PC-3 (cell line): ENCODE data around the gene RND3. TPM values are rescaled to one million over a fixed set of nuclear protein-coding genes. Genes with fewer than 3 reads are reported as not detected.
A peak's percentile ranks its signal among the peaks of the same experiment; 100 is the strongest.

Experiments used
- ATAC-seq: fragments of 200-7000 bp; cut with Tn5 transposase; 2 replicates; pipeline ENCODE4 v1.9.1; 2020; ENCODE audit warnings: mild to moderate bottlenecking, moderate library complexity
- BruUV-seq: library from RNA; stranded (reverse); fragments of 400-500 nt; replicated peaks from 2 replicates; lab custom pipeline; 2021; lab: Mats Ljungman, UMichigan
- CTCF ChIA-PET: fragments of 300-600 bp; sonication (Branson Sonifier 250); formaldehyde crosslinking; loops from one replicate; lab custom pipeline; 2022; ENCODE audit warnings: antibody characterized with exemption; lab: Charles Lee
- POLR2A ChIA-PET: fragments of 300-600 bp; sonication (Branson Sonifier 250); formaldehyde crosslinking; loops from one replicate; lab custom pipeline; 2022; ENCODE audit warnings: antibody characterized with exemption; ENCODE audit not compliant: unreplicated experiment; lab: Charles Lee
- DNase-seq: peaks from one replicate; pipeline ENCODE4 v3.0.0-alpha.2; 2015
- H2AFZ ChIP-seq: fragments of 300-600 bp; sonication (generic); 2 replicates; pipeline ENCODE4 v1.6.0; 2016; ENCODE audit warnings: antibody characterized with exemption, low read length
- H3F3A ChIP-seq: fragments of 300-600 bp; sonication (generic); one replicate; pipeline ENCODE4 v1.6.0; 2017; ENCODE audit warnings: antibody characterized with exemption, low read length, control low read depth, mild to moderate bottlenecking; ENCODE audit not compliant: unreplicated experiment
- H3K27ac ChIP-seq: fragments of 300-600 bp; sonication (generic); 2 replicates; pipeline ENCODE4 v1.5.1; 2016; ENCODE audit warnings: mild to moderate bottlenecking, low read length
- H3K27me3 ChIP-seq: fragments of 300-600 bp; sonication (generic); 2 replicates; pipeline ENCODE4 v1.6.1; 2016; ENCODE audit warnings: low read length, mixed read lengths
- H3K36me3 ChIP-seq: fragments of 300-600 bp; sonication (generic); 2 replicates; pipeline ENCODE4 v1.6.1; 2016; ENCODE audit warnings: low read depth, mixed run types, low read length, mixed read lengths
- H3K4me1 ChIP-seq: fragments of 300-600 bp; sonication (generic); 2 replicates; pipeline ENCODE4 v1.5.1; 2016; ENCODE audit warnings: low read length; ENCODE audit not compliant: insufficient read depth
- H3K4me2 ChIP-seq: fragments of 300-600 bp; sonication (generic); 2 replicates; pipeline ENCODE4 v1.6.0; 2016; ENCODE audit warnings: low read length
- H3K4me3 ChIP-seq: fragments of 300-600 bp; sonication (generic); 2 replicates; pipeline ENCODE4 v1.5.1; 2016; ENCODE audit warnings: mild to moderate bottlenecking, low read length, mixed read lengths
- H3K79me2 ChIP-seq: fragments of 300-600 bp; sonication (generic); 2 replicates; pipeline ENCODE4 v1.6.1; 2017; ENCODE audit warnings: low read length, mixed read lengths
- H3K9ac ChIP-seq: fragments of 300-600 bp; sonication (generic); 2 replicates; pipeline ENCODE4 v1.6.0; 2016; ENCODE audit warnings: mild to moderate bottlenecking, low read length
- H3K9me2 ChIP-seq: fragments of 300-600 bp; sonication (generic); replicated peaks from 2 replicates; pipeline ENCODE4 v1.6.1; 2016; ENCODE audit warnings: mixed run types, low read length, mixed read lengths
- H3K9me3 ChIP-seq: fragments of 300-600 bp; sonication (generic); 2 replicates; pipeline ENCODE4 v1.6.1; 2016; ENCODE audit warnings: low read length, mixed read lengths
- H4K20me1 ChIP-seq: fragments of 300-600 bp; sonication (generic); 2 replicates; pipeline ENCODE4 v1.6.1; 2016; ENCODE audit warnings: low read length, mixed read lengths
- EZH2 ChIP-seq: fragments of 300-600 bp; sonication (generic); IDR thresholded peaks from one replicate; pipeline ENCODE4 v1.6.1; 2017; ENCODE audit warnings: antibody characterized with exemption, mild to moderate bottlenecking, low read length; ENCODE audit not compliant: unreplicated experiment
- EZH2phosphoT487 ChIP-seq: fragments of 300-600 bp; sonication (generic); IDR thresholded peaks from 2 replicates; pipeline ENCODE4 v1.6.1; 2018; ENCODE audit warnings: mild to moderate bottlenecking, antibody characterized with exemption, low read length, borderline replicate concordance
- intact Hi-C: fragments of 100-400 bp; cut with micrococcal nuclease; formaldehyde crosslinking; loops from 2 replicates; pipeline ENCODE4 v1.9.0; 2023
- total RNA-seq: library from RNA; depleted of rRNA; stranded (reverse); fragments of >200 nt; gene quantifications from 2 replicates; pipeline ENCODE4 v1.2.3, GENCODE V29; 2014
- TF ChIP-seq, protein P1 (sequence below): fragments of 300-600 bp; sonication (generic); conservative IDR thresholded peaks from 2 replicates; pipeline ENCODE4 v1.5.1; 2017; ENCODE audit warnings: antibody characterized with exemption, low read depth, mild to moderate bottlenecking, low read length

Gene RND3
- total RNA-seq, 1 experiment from 2014 or later = 201 TPM

DNA sequence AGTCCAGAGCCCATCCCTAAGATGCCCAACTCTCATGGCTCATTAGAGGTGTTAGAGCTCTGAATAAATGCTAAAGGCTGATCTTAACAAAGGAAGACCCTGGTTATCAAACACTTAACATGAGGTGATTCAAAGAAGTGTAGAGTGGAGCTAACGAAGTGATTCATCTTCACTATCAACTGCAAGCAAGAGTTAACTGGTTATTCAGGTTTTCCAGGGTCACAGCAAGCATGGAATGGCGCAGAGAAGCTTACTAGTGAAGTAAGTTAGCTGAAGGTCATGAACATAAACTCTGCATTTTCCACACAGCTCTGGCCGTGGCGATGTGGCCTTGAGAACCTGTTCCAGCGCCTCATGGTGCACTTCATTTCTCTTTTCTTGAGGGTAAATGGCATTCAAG is 17.0 kb downstream of the RND3 start:
- ChIA-PET CTCF (no interaction called here), POLR2A (interaction anchor here (0.6 to 0.7 kb wide), 2 partner anchors 174 to 872 kb away, joined by 4 read pairs; no protein-coding TSS in a partner anchor)
- Histone ChIP-seq H3K4me2 (no peak overlapping the region), H3F3A (peaks cover 19% of the 10 kb centered on the region), H3K36me3 (peaks cover 71% of the 10 kb centered on the region), H3K4me3 (no peak overlapping the region), H4K20me1 (peaks cover 67% of the 10 kb centered on the region), H3K27me3 (no peaks in the 10 kb centered on the region), H3K9ac (no peak overlapping the region), H3K27ac (no peak overlapping the region), H3K79me2 (peaks cover 70% of the 10 kb centered on the region), H3K9me3 (no peaks in the 10 kb centered on the region), H2AFZ (no peak overlapping the region), H3K4me1 (peaks cover 72% of the 10 kb centered on the region), H3K9me2 (no peaks in the 10 kb centered on the region)
- intact Hi-C loops = no loop called here
- TF ChIP-seq EZH2phosphoT487 (no peak), EZH2 (no peak)
- TF ChIP-seq, protein P1, sequence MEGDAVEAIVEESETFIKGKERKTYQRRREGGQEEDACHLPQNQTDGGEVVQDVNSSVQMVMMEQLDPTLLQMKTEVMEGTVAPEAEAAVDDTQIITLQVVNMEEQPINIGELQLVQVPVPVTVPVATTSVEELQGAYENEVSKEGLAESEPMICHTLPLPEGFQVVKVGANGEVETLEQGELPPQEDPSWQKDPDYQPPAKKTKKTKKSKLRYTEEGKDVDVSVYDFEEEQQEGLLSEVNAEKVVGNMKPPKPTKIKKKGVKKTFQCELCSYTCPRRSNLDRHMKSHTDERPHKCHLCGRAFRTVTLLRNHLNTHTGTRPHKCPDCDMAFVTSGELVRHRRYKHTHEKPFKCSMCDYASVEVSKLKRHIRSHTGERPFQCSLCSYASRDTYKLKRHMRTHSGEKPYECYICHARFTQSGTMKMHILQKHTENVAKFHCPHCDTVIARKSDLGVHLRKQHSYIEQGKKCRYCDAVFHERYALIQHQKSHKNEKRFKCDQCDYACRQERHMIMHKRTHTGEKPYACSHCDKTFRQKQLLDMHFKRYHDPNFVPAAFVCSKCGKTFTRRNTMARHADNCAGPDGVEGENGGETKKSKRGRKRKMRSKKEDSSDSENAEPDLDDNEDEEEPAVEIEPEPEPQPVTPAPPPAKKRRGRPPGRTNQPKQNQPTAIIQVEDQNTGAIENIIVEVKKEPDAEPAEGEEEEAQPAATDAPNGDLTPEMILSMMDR = no peak
- ATAC-seq = no peak
- BruUV-seq = no TSS peak
- DNase-seq = peak; percentile 49

DNA sequence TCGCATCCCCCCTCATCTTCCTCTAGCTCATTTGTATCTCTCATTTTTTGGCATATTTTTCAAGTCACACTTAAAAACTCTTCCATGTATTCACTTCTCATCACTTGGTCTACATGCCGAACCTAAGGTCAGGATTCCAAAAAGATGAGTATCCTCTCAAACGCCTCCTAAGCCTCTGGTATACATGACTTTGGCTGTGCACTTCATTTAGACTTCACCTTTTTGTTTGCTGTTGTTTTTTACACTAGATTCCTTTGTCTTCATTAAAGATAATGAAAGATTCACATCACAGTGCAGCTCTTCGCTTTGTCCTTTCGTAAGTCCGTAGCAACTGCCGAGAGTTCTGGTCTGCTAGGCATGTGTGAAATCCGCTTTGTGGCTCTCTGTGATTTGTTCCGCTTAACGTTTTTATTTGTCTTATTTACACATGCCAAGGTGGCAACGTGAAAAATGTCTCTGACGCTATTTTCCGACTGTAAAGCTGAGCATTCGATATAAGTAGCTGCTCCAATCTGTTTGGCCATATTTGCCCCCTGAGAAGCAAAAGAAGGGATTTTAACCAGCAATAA is 17.7 kb downstream of the RND3 start:
- CTCF ChIA-PET = no interaction called here
- DNase-seq = no peak
- no peak overlapping the region for H3K27ac ChIP-seq
- no peak for ATAC-seq
- H3K4me1 ChIP-seq = peaks cover 69% of the 10 kb centered on the region
- intact Hi-C loops = loop anchor here (5.0 kb wide), 1 partner anchor 702 kb away; no protein-coding TSS in a partner anchor
- peaks cover 63% of the 10 kb centered on the region for H3K79me2 ChIP-seq
- H4K20me1 ChIP-seq = peaks cover 61% of the 10 kb centered on the region
- H3F3A ChIP-seq = peaks cover 17% of the 10 kb centered on the region
- POLR2A ChIA-PET = interaction anchor here (0.6 to 0.7 kb wide), 3 partner anchors 174 to 872 kb away, joined by 4 read pairs; no protein-coding TSS in a partner anchor
- H3K4me2 ChIP-seq = no peak overlapping the region
- H3K27me3 ChIP-seq = no peaks in the 10 kb centered on the region
- H3K4me3 ChIP-seq = no peak overlapping the region
- no peaks in the 10 kb centered on the region for H3K9me3 ChIP-seq
- no peaks in the 10 kb centered on the region for H3K9me2 ChIP-seq
- H3K36me3 ChIP-seq = peaks cover 65% of the 10 kb centered on the region
- TSS peak; percentile 5 for BruUV-seq
- no peak overlapping the region for H3K9ac ChIP-seq
- no peak overlapping the region for H2AFZ ChIP-seq
- TF ChIP-seq EZH2phosphoT487 (no peak), EZH2 (no peak)
- TF ChIP-seq, protein P1 = no peak

DNA sequence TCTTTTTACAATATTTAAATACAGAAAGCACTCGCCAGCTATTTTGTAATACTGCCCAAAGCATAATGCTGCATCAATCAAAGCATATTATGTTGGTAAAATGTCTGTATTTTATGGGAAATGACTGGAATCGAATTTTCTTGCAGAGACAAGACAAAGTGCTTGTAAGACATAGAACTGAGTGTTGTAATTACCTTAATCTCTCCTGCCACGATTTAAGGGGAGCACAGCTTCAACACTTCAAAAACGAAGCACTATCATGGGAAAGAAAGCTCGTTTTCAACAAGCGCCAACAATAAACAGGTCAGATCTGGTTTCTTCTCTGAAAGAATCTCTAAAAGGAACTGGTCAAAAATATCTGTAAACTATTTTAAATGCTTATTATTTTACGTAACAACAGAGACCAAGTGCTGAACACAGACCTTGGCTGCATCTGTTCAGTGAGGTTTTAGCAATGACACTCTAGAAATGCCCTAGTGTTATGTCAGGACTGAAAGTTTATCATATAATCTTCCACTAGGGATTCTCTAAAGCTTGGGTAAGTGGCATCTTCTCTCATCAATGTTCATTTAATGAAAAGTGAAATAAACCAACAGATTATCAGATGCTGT is 19.0 kb downstream of the RND3 start:
- no peak overlapping the region for H3K9ac ChIP-seq
- intact Hi-C loops = loop anchor here (5.0 kb wide), 1 partner anchor 701 kb away; no protein-coding TSS in a partner anchor
- ChIA-PET CTCF (no interaction called here), POLR2A (interaction anchor here (0.7 kb wide), 1 partner anchor 148 kb away, joined by 3 read pairs; no protein-coding TSS in a partner anchor)
- peaks cover 13% of the 10 kb centered on the region for H3F3A ChIP-seq
- TF ChIP-seq EZH2 (no peak), EZH2phosphoT487 (no peak)
- TF ChIP-seq, protein P1 = no peak
- H2AFZ ChIP-seq = no peak overlapping the region
- H3K9me2 ChIP-seq = no peaks in the 10 kb centered on the region
- peaks cover 50% of the 10 kb centered on the region for H3K79me2 ChIP-seq
- no peak overlapping the region for H3K27ac ChIP-seq
- H3K27me3 ChIP-seq = no peaks in the 10 kb centered on the region
- peaks cover 52% of the 10 kb centered on the region for H3K36me3 ChIP-seq
- no peaks in the 10 kb centered on the region for H3K9me3 ChIP-seq
- no peak overlapping the region for H3K4me3 ChIP-seq
- BruUV-seq = no TSS peak
- DNase-seq (peak; percentile 4), ATAC-seq (no peak)
- H4K20me1 ChIP-seq = peaks cover 48% of the 10 kb centered on the region
- no peak overlapping the region for H3K4me2 ChIP-seq
- peaks cover 65% of the 10 kb centered on the region for H3K4me1 ChIP-seq
